KMS-11 (cell line): ENCODE results near the gene G6PD.
"Not testable (repeated sequence)": the region's sequence is repeated elsewhere in the genome, so short reads cannot be mapped to it uniquely, and the experiment has no call there.

Source experiments
- H2AFZ ChIP-seq: fragments of 200-600 bp; sonication (generic); 2 replicates; pipeline ENCODE4 v1.6.1; 2016; ENCODE audit warnings: antibody characterized with exemption, mixed run types, low read depth
- H3K27ac ChIP-seq: fragments of 200-600 bp; sonication (generic); 2 replicates; pipeline ENCODE4 v1.6.1; 2016; ENCODE audit warnings: mild to moderate bottlenecking, mixed run types
- H3K27me3 ChIP-seq: fragments of 200-600 bp; sonication (generic); 2 replicates; pipeline ENCODE4 v1.6.1; 2017; ENCODE audit warnings: mild to moderate bottlenecking, low read depth, mixed run types, moderate library complexity; ENCODE audit not compliant: insufficient read depth
- H3K36me3 ChIP-seq: fragments of 200-600 bp; sonication (generic); 2 replicates; pipeline ENCODE4 v1.6.1; 2017; ENCODE audit warnings: mild to moderate bottlenecking, mixed run types; ENCODE audit not compliant: insufficient read depth
- H3K4me1 ChIP-seq: fragments of 200-600 bp; sonication (generic); 2 replicates; pipeline ENCODE4 v1.6.1; 2016; ENCODE audit warnings: mild to moderate bottlenecking, low read depth, mixed run types; ENCODE audit not compliant: poor library complexity, severe bottlenecking
- H3K4me2 ChIP-seq: fragments of 200-600 bp; sonication (generic); 2 replicates; pipeline ENCODE4 v1.7.0; 2016; ENCODE audit warnings: mild to moderate bottlenecking, mixed run types
- H3K4me3 ChIP-seq: fragments of 200-600 bp; sonication (generic); IDR thresholded peaks from 2 replicates; pipeline ENCODE4 v1.6.1; 2017; ENCODE audit warnings: low read depth, low read length, mixed read lengths; ENCODE audit not compliant: insufficient read depth
- H3K79me2 ChIP-seq: fragments of 200-600 bp; sonication (generic); 2 replicates; pipeline ENCODE4 v1.6.1; 2016; ENCODE audit warnings: low read depth, mixed run types; ENCODE audit not compliant: insufficient read depth
- H3K9ac ChIP-seq: fragments of 200-600 bp; sonication (generic); 2 replicates; pipeline ENCODE4 v1.6.1; 2016; ENCODE audit warnings: mild to moderate bottlenecking, mixed run types
- H4K20me1 ChIP-seq: fragments of 200-600 bp; sonication (generic); 2 replicates; pipeline ENCODE4 v1.6.1; 2016; ENCODE audit warnings: mild to moderate bottlenecking, mixed run types; ENCODE audit not compliant: insufficient read depth
- TF ChIP-seq, protein P1 (sequence below): fragments of 200-600 bp; sonication (generic); conservative IDR thresholded peaks from 2 replicates; pipeline ENCODE4 v1.6.1; 2017; ENCODE audit warnings: low read depth, mild to moderate bottlenecking, antibody characterized with exemption, low read length, moderate library complexity, mixed read lengths

The G6PD gene

DNA sequence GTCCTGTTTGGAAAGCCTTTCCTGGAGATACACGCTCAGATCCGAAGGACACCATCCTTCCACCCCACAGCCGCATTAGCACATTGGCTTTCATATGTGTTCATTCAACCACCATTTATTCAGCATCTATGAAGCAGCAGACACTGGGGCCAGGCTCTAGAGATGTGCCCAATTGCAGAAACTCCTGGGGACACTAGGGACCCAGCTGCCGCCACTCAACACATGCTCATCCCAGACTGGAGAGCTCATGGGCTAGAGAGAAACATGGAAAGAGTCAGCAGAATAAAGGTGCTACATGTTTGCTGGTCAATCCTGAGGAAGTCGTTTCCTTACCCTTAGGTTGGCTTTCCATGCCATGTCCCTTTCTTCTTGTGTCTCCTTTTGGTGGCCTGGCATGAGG is 45.9 kb upstream of the G6PD start:
- no peak overlapping the region for H3K4me3 ChIP-seq
- H3K4me2 ChIP-seq = no peak overlapping the region
- H3K4me1 ChIP-seq = no peaks in the 10 kb centered on the region
- TF ChIP-seq, protein P1, sequence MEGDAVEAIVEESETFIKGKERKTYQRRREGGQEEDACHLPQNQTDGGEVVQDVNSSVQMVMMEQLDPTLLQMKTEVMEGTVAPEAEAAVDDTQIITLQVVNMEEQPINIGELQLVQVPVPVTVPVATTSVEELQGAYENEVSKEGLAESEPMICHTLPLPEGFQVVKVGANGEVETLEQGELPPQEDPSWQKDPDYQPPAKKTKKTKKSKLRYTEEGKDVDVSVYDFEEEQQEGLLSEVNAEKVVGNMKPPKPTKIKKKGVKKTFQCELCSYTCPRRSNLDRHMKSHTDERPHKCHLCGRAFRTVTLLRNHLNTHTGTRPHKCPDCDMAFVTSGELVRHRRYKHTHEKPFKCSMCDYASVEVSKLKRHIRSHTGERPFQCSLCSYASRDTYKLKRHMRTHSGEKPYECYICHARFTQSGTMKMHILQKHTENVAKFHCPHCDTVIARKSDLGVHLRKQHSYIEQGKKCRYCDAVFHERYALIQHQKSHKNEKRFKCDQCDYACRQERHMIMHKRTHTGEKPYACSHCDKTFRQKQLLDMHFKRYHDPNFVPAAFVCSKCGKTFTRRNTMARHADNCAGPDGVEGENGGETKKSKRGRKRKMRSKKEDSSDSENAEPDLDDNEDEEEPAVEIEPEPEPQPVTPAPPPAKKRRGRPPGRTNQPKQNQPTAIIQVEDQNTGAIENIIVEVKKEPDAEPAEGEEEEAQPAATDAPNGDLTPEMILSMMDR = no peak
- H4K20me1 ChIP-seq = no peaks in the 10 kb centered on the region
- H3K9ac ChIP-seq = no peak overlapping the region
- H3K79me2 ChIP-seq = no peaks in the 10 kb centered on the region
- peaks cover 3% of the 10 kb centered on the region; the same call in 1 of the 2 replicates for H3K27me3 ChIP-seq
- H2AFZ ChIP-seq = no peak overlapping the region
- no peaks in the 10 kb centered on the region for H3K36me3 ChIP-seq
- no peak overlapping the region for H3K27ac ChIP-seq

DNA sequence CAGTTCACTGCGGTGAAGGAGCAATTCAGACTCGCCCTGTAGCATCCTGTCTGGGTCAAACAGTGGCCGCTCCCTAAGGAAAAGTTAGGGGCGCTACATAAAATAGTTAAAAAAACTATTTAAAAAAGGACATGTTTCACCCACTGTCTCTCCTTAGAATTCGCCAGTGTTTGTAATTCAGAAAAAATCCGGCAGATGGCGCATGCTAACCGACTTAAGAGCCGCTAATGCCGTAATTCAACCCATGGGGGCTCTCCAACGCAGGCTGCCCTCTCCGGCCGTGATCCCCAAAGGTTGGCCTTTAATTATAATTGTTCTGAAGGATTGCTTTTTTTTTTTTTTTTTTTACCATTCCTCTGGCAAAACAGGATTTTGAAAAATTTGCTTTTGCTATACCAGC is 43.8 kb upstream of the G6PD start:
- H3K9ac ChIP-seq, H3K27me3 ChIP-seq, H3K4me3 ChIP-seq, H3K36me3 ChIP-seq, H3K79me2 ChIP-seq, H3K4me2 ChIP-seq, H3K27ac ChIP-seq, H4K20me1 ChIP-seq, H3K4me1 ChIP-seq, H2AFZ ChIP-seq: not testable (repeated sequence)

DNA sequence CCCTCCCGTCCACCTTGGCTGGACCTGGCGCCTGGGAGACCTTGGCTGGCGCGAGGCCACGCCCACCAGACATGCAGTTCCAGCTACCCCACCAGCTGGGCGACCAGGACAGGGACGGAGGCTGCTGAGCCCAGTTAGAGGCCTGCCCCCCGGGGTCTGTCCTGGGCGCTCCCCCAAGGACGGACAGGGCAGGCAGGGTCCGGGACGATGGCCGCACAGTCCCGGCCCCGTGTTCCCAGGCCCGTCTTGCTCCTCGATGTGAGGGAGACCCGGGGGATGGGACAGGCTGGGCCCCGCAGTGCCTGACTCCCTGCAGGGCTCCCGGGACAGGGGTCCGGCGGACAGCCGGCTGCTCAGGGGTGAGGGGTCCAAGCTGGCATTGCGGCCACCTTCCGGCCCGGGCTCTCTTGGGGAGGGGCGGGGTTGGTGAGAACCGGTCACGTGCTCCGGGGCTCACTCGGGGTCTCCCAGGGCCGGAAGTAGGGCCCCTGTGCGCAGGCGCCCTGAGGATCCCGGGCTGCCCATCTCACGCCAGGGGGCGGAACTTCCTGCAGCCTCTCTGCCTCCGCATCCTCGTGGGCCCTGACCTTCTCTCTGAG is 38.0 kb upstream of the G6PD start, which contains the start of gene CTAG1A:
Gene CTAG1A (plus strand): TSS at position 549 of the 599 bp plus-strand sequence. CDS start 74 bp downstream, outside the sequence.
- H3K79me2 ChIP-seq, H3K9ac ChIP-seq, H2AFZ ChIP-seq, H3K27me3 ChIP-seq, H3K27ac ChIP-seq, H3K4me3 ChIP-seq, H3K4me1 ChIP-seq, H4K20me1 ChIP-seq, H3K4me2 ChIP-seq, H3K36me3 ChIP-seq: not testable (repeated sequence)

DNA sequence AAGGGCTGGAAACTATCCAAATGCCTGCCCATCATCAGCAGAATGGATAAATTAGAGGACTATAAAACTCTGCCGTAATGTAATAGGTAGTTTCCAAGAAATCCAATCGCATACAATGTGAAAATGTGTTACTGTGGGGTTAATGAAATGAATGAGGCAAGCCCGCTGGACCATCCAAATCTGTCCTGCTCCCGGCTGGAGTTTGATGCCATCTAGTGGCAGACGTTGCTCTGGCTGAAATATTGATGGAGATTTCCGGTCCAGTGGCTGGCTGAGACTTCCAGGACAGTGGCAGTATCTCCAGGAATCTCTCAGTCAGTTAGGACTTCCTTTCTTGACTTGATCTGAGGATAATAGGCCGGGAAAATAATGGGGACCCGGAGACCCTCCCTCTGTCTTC is 36.3 kb upstream of the G6PD start:
- H3K27me3 ChIP-seq, H3K4me1 ChIP-seq, H3K79me2 ChIP-seq, H3K36me3 ChIP-seq, H2AFZ ChIP-seq, H4K20me1 ChIP-seq, H3K9ac ChIP-seq, H3K4me2 ChIP-seq, H3K27ac ChIP-seq, H3K4me3 ChIP-seq: not testable (repeated sequence)

DNA sequence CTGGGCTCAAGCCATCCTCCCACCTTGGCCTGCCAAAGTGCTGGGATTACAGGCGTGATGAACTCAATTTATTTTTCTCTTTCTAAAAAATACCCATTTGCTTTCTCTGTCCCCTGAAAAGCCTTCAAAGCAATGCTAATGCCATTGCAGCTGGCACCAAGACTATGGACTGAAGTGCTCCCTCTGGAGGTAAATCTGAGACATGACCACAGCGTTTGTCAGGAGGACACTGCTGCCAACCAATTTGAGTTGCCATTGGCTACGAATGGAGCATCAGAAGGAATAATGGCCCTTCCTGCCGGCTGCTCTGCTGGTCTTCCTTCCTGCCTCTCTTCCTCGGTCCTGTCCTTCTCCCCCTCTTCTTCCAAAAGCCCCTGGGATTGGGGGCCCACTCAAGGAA is 28.4 kb upstream of the G6PD start:
- not testable (repeated sequence) for H2AFZ ChIP-seq

DNA sequence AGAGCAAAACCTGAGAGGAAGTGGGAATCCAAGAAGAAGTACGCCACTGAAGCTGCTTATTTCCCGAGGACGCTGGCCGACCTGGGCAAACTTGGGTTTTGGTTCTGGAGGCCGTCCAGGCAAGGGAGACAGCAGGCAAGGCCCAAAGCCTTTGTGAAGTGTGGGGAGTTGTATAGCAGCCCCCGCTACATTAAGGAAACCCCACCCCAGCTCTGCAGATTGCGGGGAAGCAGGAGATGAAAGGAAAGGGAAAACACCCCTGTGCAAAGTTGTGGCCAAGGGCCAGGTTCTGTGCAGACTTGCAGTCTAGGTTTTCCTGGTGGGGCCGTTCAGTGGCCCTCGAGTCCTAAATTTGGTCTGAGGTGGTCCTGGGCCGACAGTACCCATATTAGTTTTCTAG is 26.4 kb upstream of the G6PD start:
- H3K27ac ChIP-seq, H3K4me1 ChIP-seq, H3K9ac ChIP-seq, H3K4me2 ChIP-seq, H3K27me3 ChIP-seq, H3K4me3 ChIP-seq, H4K20me1 ChIP-seq, H3K79me2 ChIP-seq, H3K36me3 ChIP-seq, H2AFZ ChIP-seq: not testable (repeated sequence)

More for the DNA sequence above, 28.4 kb upstream of the G6PD start:
- not testable (repeated sequence) for H3K9ac ChIP-seq, H3K79me2 ChIP-seq, H3K4me3 ChIP-seq, H3K4me1 ChIP-seq, H3K36me3 ChIP-seq, H3K27ac ChIP-seq, H3K27me3 ChIP-seq, H4K20me1 ChIP-seq, H3K4me2 ChIP-seq

DNA sequence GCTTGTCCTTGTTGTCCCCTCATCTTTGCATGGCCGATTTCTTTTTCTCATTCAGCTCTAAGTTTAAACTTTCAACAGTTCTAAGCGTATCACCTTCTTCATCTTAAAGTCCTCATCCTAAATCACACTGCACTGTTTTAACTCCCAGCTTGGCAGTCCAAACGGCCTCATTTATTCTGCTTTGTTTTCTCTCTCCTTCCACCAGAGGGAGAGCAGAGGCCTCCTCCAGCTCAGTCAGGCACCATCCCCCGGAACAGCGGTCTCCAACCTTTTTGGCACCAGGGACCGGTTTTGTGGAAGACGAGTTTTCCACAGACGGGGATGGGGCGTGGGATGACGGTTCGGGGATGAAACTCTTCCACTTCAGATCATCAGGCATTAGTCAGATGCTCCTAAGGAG is 23.7 kb upstream of the G6PD start:
- not testable (repeated sequence) for H3K4me2 ChIP-seq, H3K27me3 ChIP-seq, H4K20me1 ChIP-seq, H3K36me3 ChIP-seq, H3K27ac ChIP-seq, H3K9ac ChIP-seq, H3K4me1 ChIP-seq, H3K4me3 ChIP-seq, H2AFZ ChIP-seq, H3K79me2 ChIP-seq

DNA sequence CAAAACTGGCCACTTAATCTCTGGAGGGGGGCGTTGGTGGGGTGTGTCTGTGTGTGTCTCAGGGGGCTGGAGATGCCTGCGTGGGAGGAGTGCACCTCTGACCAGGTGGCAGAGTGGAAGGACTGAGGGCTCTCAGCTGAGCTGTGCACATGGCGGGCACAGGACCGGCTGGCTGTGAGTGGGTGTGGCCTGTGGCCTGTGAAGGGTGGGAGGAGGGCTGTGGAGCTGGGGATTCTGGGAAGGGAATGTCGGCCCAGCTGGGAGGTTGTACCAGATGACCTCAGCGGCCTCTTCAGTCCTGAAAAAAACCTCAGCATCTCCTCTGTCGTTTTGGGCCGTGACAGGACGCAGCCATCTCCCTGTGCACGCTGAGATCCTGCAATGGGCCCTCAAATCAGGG is 15.6 kb upstream of the G6PD start:
- not testable (repeated sequence) for H3K36me3 ChIP-seq, H3K27ac ChIP-seq, H3K4me3 ChIP-seq, H3K27me3 ChIP-seq, H4K20me1 ChIP-seq, H3K4me2 ChIP-seq, H3K4me1 ChIP-seq, H3K9ac ChIP-seq, H3K79me2 ChIP-seq, H2AFZ ChIP-seq

DNA sequence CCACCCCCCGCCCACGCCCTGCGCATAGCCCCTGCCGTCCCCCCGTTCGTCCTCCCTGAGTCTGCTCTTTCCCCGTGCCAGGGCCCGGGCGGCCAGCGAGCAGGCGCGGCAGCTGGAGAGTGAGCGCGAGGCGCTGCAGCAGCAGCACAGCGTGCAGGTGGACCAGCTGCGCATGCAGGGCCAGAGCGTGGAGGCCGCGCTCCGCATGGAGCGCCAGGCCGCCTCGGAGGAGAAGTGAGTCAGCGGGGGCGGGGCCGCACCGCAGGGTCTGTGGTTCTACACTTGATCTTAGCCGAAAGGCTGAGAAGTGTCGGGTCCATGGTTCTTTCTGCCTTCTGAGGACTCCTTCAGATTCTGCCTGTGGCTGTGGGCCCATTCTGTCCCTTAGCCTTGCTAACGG is 13.7 kb upstream of the G6PD start:
- not testable (repeated sequence) for H3K27me3 ChIP-seq, H3K4me3 ChIP-seq, H3K4me1 ChIP-seq, H4K20me1 ChIP-seq, H3K36me3 ChIP-seq, H3K4me2 ChIP-seq, H3K27ac ChIP-seq, H2AFZ ChIP-seq, H3K79me2 ChIP-seq, H3K9ac ChIP-seq

DNA sequence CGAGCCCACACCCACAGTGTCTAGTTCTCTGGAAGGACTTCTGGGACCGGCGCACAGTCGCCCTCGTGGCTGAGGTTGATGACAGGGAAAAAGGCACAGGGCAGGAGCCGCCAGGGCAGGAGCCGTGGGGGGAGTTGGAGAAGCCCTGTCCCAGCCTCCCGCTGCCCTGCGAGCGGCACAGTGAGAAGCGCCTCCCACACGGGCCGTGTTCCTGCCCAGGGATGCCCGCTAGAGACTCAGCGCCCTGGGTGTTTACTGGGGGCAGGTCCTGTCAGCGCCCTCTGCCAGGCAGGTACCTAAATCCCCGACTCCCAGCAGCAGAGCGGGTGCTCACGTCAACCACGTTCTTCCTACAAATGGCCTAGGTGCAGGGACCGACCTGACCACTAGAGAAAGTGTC is 12.2 kb upstream of the G6PD start:
- H3K4me3 ChIP-seq, H4K20me1 ChIP-seq, H3K27me3 ChIP-seq, H3K4me2 ChIP-seq, H3K36me3 ChIP-seq, H3K4me1 ChIP-seq, H3K27ac ChIP-seq, H2AFZ ChIP-seq, H3K9ac ChIP-seq, H3K79me2 ChIP-seq: not testable (repeated sequence)
